Right hindlimb (tissue), 1 donor: ENCODE results near the gene SETD2.
"Not testable (repeated sequence)": the region's sequence is repeated elsewhere in the genome, so short reads cannot be mapped to it uniquely, and the experiment has no call there.

Source experiments
- DNase-seq: peaks from one replicate; pipeline ENCODE4 v3.0.0-alpha.2; 2018

SETD2 gene

DNA sequence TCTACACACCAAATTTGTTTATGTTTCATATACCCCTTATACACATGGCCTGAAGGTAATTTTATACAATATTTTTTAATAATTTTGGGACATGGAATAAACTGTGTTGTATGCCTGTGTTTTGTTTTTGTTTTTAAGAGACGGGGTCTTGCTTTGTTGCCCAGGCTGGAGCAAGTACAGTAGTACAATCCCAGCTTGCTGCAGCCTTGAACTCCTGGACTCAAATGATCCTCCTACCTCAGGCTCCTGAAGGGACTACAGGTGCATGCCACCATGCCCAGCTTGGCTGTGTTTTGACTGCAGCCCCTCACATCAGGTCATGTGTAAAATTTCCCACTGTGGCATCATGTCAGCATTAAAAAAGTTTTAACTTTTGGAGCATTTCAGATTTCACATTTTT is 18.6 kb downstream of the SETD2 start:
- no peak for DNase-seq

DNA sequence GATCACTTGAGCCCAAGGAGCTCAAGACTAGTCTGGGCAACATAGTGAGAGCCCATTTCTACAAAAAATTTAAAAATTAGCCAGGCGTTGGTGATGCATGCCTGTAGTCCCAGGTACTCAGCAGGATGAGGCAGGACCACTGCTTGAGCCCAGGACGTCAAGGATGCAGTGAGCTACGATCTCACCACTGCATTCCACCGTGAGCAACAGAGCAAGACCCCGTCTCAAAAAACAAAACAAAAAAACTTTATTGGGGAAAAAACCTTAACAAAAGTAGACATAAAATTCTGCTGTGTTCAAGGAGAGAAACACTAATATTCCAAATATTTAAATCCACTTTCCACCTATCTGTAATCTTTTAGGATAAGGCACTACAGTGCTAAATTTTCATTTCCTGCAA is 20.8 kb downstream of the SETD2 start:
- DNase-seq, result no peak

DNA sequence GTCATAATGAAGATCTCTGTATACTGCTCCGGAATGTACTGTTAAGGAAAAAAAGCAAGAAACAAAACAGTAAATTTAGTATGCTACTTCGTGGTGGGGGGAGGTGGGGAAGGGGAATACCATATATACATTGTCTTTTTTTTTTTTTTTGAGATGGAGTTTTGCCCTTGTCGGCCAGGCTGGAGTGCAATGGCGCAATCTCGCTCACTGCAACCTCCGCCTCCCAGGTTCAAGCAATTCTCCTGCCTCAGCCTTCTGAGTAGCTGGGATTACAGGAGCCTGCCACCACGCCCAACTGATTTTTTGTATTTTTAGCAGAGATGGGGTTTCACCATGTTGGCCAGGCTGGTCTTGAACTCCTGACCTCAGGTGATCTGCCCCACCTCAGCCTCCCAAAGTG is 21.4 kb downstream of the SETD2 start:
- DNase-seq, result not testable (repeated sequence)

DNA sequence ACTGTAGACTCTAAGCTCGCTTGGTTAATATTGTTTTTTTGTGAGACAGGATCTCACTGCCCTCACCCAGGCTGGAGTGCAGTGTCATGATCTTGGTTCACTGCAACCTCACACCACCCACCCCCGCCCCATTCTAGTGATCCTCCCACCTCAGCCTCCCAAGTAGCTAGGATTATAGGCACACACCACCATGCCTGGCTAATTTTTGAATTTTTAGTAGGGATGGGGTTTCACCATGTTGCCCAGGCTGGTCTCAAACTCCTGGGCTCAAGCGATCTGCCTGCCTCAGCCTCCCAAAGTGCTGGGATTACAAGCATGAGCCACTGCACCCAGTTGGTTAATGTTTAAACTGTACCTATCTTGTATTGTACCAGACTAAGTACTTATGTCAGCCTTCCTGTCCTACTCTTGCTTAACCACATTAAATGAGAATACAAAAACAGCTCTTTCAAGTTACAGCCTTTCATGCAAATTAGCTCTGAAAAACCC is 22.9 kb downstream of the SETD2 start:
- DNase-seq, result not testable (repeated sequence)

DNA sequence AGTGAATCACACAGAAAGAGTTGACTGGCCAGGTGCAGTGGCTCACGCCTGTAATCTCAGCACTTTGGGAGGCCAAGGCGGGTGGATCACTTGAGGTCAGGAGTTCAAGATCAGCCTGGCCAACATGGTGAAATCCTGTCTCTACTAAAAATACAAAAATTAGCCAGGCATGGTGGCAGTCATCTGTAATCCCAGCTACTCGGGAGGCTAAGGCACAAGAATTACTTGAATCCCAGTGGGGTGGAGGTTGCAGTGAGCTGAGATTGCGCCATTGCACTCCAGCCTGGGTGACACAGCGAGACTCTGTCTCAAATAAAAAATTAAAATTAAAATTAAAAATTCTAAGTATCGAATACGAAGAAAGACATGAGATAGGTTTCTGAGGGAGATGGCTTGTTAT is 23.4 kb downstream of the SETD2 start:
- not testable (repeated sequence) for DNase-seq

DNA sequence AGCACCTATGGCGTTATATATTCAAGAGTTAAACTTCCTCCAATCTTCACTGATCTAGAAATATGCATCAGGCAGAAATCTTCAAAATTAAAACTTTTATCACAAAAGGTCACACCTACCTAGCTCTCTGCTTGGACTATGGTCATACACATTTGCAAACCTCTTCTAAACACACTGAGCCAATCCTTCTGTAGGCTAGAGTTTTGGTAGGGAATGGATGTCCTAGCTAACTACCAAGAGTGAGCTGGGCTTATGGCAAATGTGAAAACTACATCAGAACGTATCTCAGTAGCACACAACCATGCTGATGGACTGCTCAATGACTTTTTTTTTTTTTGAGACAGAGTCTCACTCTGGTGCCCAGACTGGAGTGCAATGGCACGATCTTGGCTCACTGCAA is 29.6 kb downstream of the SETD2 start:
- DNase-seq, result no peak

DNA sequence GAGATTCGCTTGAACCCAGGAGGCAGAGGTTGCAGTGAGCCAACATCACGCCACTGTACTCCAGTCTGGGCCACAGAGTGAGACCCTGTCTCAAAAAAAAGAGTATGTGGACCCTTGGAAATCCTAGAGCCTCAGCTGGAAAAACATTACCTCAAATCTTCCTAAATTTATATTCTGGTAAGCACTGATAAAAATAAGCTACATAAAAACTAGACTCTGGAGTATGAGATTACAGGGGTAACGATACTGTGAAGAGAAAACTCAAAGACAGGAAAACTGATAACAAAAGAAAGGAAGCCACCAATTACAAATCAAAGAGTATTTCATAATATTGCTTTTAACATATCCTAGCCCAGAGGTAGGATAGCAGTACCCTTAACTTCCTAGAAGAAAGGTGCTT is 30.3 kb downstream of the SETD2 start:
- DNase-seq, result no peak

DNA sequence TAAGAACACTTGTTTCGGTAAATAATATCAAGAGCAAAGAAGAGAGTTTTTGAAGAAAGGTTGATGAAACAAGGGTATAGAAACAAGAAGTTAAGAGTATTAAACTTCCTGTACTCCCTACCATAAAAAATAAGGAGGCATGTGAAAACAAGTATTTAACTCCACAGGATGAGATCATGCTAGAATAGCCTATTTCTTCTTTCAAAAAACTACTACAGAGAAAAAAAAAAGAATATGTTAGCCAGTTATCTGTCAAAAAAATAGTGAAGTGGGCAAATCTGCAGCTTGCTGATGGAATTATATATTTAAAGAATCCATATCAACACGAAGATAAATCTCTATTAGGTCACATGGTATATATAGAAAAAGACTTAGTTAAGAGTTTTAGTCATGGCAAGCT is 33.4 kb downstream of the SETD2 start:
- no peak for DNase-seq

DNA sequence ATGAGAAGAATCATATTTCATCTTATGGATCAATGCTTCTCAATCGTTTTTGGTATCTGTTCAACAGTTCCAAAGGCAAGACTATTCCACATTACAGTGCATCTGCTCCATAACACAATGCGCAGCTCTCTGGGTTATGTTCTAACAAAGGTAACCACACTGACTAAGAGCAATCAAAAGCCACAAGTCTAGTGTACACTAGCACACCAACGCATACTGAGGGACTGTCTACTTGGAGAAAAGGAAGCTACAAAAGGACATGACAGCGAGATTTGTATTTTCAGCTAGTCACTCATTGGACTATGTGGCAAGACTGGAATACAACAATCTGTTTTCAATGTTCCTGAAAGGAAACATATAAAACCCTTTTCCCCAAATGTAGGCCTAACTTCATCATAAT is 35.8 kb downstream of the SETD2 start:
- no peak for DNase-seq

DNA sequence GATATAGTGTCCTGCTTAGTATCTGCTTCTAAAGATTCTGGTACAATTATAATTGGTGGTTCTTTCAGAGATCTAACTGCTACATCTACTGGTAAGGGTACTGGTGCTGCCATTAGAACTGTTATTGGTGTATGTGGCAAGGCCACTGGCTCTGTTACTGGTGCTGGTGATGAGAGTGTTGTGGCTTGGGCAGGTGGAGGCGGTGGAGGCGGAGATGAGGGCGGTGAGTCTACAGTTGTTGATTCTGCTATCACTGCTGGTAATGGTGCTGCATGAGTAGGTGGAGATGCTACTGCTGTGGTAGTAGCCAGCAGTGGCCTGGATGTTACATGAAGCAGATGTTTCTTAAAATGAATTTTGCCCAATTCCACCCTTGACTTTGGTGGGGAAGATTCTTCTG is 40.1 kb downstream of the SETD2 start:
- no peak for DNase-seq

DNA sequence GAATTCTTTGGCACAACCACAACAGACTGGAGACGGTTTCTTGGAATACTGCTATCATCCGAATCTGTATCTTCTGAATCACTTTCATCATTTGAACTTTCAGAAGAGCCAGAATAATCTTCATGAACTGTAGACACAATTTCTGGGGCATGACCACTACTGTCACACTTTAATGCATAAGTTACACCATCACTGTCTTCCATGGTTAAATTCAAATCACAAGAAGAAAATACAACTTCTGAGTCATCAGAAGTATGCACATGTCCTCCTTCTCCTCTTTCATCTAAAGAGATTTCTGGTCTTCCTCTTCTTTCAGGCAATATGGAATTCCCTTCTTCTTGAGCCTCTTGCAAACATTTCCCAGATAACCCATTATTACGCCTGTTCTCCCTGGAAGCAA is 42.5 kb downstream of the SETD2 start:
- DNase-seq, result no peak

DNA sequence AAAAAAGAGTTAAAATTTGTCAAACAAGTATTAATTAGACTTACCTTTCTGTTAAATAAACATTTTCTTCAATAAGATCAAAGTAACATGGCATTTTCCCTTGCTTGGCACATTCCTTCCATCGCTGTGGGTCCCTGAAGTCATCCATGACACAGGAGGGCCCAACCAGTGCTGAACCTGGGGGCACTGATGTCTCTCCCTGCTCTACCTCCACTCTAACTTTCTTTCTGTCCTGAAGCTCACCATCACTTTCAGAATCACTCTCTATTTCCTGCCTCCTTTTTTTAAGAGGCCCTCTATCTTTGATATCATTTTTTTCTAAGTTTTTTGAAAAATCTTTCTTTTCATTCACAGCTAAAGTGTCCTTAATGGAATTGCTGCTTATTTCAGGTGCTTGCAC is 43.8 kb downstream of the SETD2 start:
- DNase-seq, result no peak

DNA sequence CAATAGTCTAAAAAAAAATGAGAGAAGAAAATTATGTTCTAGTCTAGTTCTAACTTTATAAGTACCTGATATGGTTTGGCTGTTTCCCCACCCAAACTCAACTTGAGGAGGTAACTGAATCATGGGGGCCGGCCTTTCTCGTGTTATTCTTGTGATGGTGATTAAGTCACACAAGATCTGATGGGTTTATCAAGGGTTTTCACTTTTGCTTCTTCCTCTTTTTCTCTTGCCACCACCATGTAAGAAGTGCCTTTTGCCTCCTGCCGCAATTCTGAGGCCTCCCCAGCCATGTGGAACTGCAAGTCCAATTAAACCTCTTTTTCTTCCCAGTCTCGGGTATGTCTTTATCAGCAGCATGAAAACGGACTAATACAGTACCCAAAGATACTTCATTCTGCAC is 44.5 kb downstream of the SETD2 start:
- DNase-seq, result not testable (repeated sequence)

DNA sequence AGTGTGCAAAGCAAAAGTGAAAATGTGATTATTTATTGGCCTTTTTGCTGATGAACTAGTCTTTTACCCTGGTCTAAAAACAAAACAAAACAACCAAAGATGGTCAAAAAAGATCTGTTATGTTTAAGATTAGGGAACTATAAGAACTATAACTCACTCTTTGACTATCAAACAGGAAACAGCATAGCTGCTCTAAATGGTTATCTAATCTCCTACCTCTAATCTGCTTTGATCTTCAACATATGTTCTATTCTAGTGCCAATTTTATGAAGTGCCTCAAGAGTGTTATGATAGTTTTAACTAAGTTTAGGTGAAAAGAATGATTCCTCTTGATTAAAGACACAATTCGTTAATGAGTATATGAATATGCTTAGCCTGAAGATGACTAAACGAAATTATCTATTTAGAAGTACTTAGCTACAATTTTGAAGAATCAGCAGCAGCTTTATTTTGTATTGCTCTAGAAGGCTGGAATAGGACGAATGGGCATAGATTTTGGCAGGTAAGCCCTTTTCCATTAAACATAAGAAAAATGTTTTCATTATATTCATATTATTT is 46.0 kb downstream of the SETD2 start:
- no peak for DNase-seq

DNA sequence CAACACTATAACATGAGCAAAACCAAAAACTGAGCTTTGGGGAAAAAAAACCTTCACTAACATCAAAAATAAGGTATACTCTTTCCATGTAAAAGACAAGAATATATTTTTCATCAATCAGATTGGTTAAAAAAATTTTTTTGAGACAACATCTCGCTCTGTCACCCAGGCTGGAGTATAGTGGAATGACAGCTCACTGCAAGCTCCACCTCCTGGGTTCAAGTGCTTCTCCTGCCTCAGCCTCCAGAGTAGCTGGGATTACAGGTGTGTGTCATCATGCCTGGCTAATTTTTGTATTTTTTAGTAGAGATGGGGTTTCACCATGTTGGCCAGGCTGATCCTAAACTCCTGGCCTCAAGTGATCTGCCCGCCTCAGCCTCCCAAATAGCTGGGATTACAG is 48.4 kb downstream of the SETD2 start:
- not testable (repeated sequence) for DNase-seq

DNA sequence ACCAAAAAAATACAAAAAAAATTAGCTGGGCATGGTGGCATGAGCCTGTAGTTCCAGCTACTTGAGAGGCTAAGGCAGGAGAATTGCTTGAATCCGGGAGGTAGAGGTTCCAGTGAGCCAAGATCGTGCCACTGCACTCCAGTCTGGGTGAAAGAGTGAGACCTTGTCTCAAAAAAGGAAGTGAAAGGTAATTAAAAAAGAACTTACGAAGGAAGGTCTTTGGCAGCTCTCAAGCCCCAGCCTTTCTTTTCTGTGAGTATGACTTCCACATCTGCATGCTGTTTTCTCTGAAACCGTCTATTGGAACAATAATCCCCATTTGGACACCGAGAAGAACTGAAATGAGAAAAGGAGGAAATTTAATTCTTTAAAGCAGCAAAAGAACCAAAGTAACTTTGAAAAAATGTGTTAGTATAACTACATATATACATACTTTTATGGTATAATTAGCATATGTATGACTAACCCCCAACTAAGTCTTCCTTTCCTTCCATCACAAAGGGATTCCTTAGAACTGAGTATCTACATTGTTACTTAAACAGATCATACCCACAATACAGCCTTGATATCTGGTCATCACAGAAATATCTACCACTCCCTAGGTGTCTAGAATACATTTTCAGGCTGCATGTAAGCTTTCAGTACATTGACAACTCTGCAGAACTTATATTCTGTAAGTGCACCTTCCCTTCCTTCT is 50.1 kb downstream of the SETD2 start:
- no peak for DNase-seq

DNA sequence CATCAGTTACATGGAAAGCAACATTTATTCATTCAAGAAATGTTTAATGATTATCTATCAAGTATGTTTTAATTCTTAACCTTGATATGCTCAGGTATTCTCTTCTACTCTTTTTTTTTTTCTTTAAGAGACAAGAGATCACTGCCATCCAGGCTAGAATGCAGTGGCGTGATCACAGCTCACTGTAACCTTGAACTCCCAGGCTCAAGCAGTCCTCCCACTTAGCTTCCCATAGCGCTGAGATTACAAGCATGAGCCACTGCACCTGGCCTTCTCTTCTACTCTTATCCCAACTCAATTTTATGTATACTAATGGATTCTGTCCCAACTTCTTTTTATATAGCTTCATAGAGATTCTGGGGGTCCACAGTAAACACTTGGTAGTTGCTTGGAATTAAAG is 50.9 kb downstream of the SETD2 start:
- DNase-seq, result no peak

DNA sequence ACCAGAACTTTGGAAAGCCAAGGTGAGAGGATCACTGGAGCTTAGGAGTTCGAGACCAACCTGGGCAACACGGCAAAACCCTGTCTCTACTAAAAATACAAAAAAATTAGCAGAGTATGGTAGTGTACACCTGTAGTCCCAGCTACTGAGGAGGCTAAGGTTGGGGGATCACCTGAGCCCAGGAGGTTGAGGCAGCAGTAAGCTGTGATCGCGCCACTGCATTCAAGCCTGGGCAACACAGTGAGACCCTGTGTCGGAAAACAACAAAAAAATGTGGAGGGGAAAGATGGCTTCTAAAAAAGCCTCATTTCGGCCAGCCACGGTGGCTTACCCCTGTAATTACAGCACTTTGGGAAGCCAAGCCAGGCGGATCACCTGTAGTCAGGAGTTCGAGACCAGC is 54.5 kb downstream of the SETD2 start:
- no peak for DNase-seq

DNA sequence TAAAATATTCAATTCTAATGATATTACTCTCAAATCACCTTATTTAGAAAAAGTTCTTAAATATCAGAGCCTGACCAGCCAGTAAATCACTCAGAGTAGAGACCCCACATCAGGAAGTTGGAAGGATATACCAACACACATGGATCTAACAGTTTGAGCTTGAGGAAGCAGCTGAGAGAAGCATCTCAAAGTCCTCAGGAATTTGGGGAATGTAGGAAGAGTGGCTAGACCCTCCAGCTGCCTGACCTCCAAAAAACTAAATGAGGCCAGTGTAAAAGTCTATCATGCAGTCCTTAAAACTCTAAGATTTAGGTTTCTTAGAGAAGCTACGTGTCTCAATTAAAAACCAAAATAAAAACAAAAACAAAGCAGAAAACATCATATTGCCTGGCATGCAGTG is 55.4 kb downstream of the SETD2 start:
- DNase-seq, result no peak

DNA sequence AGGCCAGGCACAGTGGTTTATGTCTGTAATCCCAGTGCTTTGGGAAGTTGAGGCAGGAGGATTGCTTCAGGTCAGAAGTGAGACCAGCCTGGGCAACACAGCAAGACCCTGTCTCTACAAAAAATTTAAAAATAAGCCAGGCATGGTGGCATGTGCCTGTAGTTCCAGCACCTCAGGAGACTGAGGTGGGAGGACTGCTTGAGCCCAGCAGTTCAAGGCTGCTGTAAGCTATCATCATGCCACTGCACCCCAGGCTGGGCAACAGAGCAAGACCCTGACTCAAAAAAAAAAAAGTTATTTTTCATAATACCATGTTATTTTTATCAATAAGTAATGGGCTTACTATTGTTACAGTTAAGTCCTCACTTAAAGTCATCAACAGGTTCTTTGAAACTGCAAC is 59.7 kb downstream of the SETD2 start:
- DNase-seq, result no peak

DNA sequence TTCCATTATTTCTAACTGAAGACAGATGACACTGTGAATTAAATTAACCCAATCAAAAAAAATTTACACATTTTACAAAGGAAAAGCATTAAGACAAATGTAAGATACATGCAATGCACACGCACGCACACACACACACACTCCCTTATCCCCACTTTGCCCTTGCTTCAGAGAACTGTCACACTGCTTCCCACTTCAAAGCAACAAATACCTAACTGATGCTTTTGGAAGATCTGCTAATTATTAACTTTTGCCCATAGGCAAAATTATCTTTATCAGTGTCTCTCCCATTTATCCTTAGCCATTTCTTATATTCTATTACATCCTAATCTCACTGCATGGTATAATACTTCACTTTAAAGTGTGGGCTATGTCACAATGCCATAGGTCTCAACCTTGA is 60.3 kb downstream of the SETD2 start:
- no peak for DNase-seq

DNA sequence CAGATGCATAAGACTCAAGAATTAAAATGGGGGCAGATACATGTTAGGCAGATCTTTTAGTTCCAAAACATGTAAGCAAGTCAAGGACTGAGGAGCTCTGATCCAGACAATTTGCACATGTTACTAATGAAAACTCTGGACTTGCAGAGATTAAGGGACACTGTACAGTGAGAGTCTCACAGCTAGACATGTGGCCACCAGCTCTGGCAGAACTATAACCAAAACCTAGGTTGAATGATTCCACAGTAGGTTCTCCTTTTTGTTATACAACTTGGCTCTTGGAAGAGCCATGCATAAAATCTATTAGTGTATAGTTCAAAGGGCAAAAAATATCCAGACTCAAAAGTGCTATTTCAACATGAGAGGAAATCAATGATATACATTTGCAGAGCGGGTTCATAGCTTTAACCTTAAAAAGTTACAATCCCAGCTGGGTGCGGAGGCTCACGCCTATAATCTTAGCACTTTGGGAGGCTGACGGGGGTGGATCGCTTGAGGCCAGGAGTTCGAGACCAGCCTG is 61.8 kb downstream of the SETD2 start:
- no peak for DNase-seq

DNA sequence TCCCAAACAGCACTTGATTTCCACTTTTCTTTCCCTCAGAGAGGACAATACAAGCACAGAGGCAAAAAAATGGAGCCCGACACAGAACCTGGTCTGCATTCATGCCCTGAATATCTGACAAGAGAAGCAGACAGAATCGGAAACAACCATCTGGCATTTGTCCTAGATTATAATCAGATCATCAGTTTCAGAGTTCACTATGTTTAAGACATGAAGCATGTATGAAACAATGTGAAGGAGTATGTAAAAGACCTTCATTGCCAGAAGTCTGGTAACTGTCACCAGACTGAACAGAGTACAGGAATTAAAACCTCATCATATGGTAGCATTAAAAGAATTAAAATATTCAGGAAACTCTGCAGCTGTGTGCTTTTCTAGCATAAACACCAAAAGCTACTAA is 65.0 kb downstream of the SETD2 start:
- no peak for DNase-seq

DNA sequence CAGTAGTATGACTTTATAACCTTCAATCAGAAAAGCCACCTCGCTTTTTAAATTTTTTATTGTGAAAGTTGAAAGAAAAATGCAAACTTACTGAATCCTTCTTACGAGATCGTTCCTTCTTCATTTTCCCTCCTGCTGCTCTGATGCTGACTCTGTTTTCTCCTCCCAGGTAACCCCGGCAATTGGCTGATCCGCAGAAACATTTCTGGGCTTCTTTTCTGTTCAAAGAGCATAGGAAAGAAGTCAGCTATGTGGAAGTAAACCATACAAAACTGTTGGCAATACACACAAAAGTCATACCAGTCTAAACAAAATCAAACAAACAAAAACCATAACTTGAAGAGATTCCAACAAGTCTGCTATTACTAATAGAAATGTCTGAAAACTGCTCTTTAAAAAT is 66.0 kb downstream of the SETD2 start:
- no peak for DNase-seq

DNA sequence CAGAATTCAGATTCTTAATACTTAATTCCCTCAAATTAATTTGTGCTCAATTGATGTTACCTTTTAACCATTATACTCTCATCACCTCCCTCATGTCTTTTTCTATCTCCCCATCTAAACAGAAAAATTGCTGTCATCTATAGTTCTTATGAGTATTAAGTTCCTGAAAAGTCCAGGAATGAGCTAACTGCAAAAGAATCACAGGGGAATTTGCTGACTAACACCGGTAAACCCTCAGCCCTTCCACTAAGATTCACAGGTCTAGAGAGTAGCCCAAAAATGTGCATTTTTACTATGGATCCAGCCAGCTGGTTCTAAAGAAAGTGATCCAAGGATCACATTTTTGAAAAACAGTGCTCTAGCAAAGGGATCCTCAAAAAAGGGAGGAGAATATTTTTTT is 67.0 kb downstream of the SETD2 start:
- DNase-seq, result no peak
